Kidney (tissue), 14 donors: ENCODE measurements around the gene AKAP6. TPM values are rescaled to one million over a fixed set of nuclear protein-coding genes. Genes with fewer than 3 reads are reported as not detected.

Experiments used
- DNase-seq, 5 donors: peaks; one replicate each; pipeline ENCODE4 v3.0.0-alpha.2; 2013 to 2020
- FAIRE-seq: peaks from 2 replicates; lab custom pipeline; 2012; peaks lifted over from hg19 to GRCh38; lab: Jason Lieb, UNC
- H3K27ac ChIP-seq, 2 donors: one replicate each; pipeline ENCODE4 v1.7.0; 2013; ENCODE audit warnings: low read depth in 2 of 2, low read length in 2 of 2, inconsistent platforms in 1 of 2
- H3K27me3 ChIP-seq: one replicate; pipeline ENCODE4 v1.7.1; 2013; ENCODE audit warnings: low read length, inconsistent platforms; ENCODE audit not compliant: control insufficient read depth, insufficient read depth
- H3K36me3 ChIP-seq, 3 donors: one replicate each; pipeline versions ENCODE4 v1.7.0 to v1.7.1; 2013; ENCODE audit warnings: low read length in 3 of 3, control low read depth in 1 of 3, inconsistent platforms in 1 of 3; ENCODE audit not compliant: insufficient read depth in 3 of 3, control insufficient read depth in 2 of 3
- H3K4me1 ChIP-seq, 3 donors: one replicate each; pipeline versions ENCODE4 v1.7.0 to v1.7.1; 2013; ENCODE audit warnings: low read length in 3 of 3, inconsistent platforms in 1 of 3, low read depth in 1 of 3; ENCODE audit not compliant: control insufficient read depth in 2 of 3, insufficient read depth in 2 of 3
- H3K4me3 ChIP-seq, 3 donors: one replicate each; pipeline versions ENCODE4 v1.7.0 to v1.8.1; 2013; ENCODE audit warnings: low read length in 3 of 3, control low read depth in 1 of 3, inconsistent platforms in 1 of 3
- H3K9ac ChIP-seq, 3 donors: one replicate each; pipeline versions ENCODE4 v1.7.0 to v1.7.1; 2013; ENCODE audit warnings: low read length in 3 of 3, control low read depth in 1 of 3, inconsistent platforms in 1 of 3
- H3K9me3 ChIP-seq, 3 donors: one replicate each; pipeline versions ENCODE4 v1.7.0 to v1.7.1; 2013; ENCODE audit warnings: low read length in 3 of 3, control low read depth in 1 of 3, inconsistent platforms in 1 of 3; ENCODE audit not compliant: control insufficient read depth in 2 of 3, insufficient read depth in 1 of 3
- intact Hi-C: fragments of 100-400 bp; cut with DNase I; formaldehyde crosslinking; loops from one replicate; pipeline ENCODE4 v1.11.1; 2022
- polyA plus RNA-seq: library from polyadenylated mRNA; stranded (reverse); fragments of 350-450 nt; fragmentation: Illumina TruSeq; extraction: RNeasy Lipid Tissue Mini Kit (QIAGEN cat#74804); gene quantifications from one replicate; pipeline ENCODE4 v1.2.3, GENCODE V29; 2014; ENCODE audit warnings: low read depth, low replicate concordance; ENCODE audit not compliant: insufficient read depth
- total RNA-seq: library from RNA; stranded (reverse); fragmentation: NEBNext Ultra II Directional; extraction: Animal tissue kit (Norgen Biotek cat#: 25700); gene quantifications from one replicate; pipeline ENCODE4 v1.2.1, GENCODE V29; 2021
- TF ChIP-seq, protein P1 (sequence below): IDR thresholded peaks from 3 replicates; pipeline ENCODE4 v1.5.1; 2012; ENCODE audit warnings: mild to moderate bottlenecking, moderate library complexity, borderline replicate concordance; ENCODE audit not compliant: insufficient read depth; ENCODE audit errors: extremely low read depth
- donor health status: control.
- donor health status: control.
- donor health status: control.
- donor health status: control.
- donor health status: control.
- donor health status: DM: yes; HTN: yes; CAD: no.
- donor health status: Normal renal cell carcinoma (clear cell type).

AKAP6 gene
- total and polyA plus RNA-seq, 2 donors from 2014 or later, result 0.92 to 10.5 TPM

DNA sequence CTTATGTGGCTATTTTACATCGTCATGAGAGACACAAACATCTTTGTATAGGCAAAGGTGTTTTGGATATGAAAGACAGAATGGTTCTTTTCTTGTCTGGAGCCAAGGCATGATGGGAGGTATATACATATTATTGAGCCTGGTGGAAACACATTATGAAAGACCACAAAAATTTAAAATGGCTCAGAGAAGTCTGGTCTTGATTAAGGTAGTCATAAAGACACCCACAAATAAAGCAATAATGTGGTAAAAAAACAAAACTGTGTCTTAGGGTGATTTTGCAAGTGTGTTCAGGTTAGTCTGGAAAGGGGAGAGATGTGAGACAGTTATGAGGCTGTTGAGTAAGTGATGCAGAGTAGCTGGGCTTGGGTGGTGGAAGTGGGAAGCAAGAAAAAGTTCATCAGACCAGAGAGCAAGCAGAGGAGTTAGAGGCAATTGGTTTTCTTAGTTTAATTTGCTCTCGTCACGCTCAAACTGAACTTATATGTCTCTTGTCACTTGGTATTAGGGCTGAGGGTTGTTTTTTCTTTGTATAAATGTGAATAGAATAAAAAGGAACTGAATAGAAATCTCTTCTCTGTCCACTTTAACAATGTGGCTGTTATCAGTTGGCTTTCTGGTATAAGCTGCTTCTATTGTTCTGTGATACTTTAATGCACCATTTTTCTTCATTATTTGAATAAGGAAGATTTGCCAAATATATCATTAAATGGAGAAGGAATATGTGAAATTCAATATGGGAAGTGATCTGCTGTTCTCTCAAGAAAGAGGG lies 115.0 kb downstream of the AKAP6 start:
- no peaks in the 10 kb centered on the region for H3K36me3 ChIP-seq
- FAIRE-seq (no peak), DNase-seq (no peak)
- no peaks in the 10 kb centered on the region for H3K27me3 ChIP-seq
- TF ChIP-seq, protein P1, sequence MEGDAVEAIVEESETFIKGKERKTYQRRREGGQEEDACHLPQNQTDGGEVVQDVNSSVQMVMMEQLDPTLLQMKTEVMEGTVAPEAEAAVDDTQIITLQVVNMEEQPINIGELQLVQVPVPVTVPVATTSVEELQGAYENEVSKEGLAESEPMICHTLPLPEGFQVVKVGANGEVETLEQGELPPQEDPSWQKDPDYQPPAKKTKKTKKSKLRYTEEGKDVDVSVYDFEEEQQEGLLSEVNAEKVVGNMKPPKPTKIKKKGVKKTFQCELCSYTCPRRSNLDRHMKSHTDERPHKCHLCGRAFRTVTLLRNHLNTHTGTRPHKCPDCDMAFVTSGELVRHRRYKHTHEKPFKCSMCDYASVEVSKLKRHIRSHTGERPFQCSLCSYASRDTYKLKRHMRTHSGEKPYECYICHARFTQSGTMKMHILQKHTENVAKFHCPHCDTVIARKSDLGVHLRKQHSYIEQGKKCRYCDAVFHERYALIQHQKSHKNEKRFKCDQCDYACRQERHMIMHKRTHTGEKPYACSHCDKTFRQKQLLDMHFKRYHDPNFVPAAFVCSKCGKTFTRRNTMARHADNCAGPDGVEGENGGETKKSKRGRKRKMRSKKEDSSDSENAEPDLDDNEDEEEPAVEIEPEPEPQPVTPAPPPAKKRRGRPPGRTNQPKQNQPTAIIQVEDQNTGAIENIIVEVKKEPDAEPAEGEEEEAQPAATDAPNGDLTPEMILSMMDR, result no peak
- H3K4me1 ChIP-seq, result no peaks in the 10 kb centered on the region
- intact Hi-C loops, result no loop called here
- H3K27ac ChIP-seq, result no peak overlapping the region
- H3K9ac ChIP-seq, result no peak overlapping the region
- H3K9me3 ChIP-seq, result no peaks in the 10 kb centered on the region
- H3K4me3 ChIP-seq, result no peak overlapping the region

DNA sequence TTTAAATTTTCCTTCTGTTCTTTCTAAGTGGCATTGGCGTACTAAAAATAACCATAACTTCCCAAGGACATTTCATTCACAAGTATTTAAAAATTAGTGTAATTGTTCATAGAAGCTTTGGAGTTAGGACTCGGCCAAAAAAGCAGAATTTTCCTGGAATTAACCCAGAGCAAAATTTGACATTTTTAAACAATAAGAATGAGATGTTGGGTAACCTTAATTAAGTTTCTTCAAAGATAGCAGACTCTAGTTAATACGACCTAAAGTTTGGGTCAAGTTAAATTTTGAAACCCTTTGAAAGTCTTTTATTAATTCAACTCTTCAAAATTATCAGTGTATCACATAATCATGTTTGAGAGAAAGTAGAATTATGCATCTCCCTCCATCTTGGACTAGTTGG lies 118.3 kb downstream of the AKAP6 start:
- Histone ChIP-seq H3K36me3 (no peaks in the 10 kb centered on the region), H3K9me3 (no peaks in the 10 kb centered on the region), H3K27me3 (no peaks in the 10 kb centered on the region), H3K4me1 (no peaks in the 10 kb centered on the region), H3K9ac (no peak overlapping the region), H3K4me3 (no peak overlapping the region), H3K27ac (no peak overlapping the region)
- DNase-seq (no peak), FAIRE-seq (no peak)
- intact Hi-C loops, result no loop called here
- TF ChIP-seq, protein P1, result no peak

DNA sequence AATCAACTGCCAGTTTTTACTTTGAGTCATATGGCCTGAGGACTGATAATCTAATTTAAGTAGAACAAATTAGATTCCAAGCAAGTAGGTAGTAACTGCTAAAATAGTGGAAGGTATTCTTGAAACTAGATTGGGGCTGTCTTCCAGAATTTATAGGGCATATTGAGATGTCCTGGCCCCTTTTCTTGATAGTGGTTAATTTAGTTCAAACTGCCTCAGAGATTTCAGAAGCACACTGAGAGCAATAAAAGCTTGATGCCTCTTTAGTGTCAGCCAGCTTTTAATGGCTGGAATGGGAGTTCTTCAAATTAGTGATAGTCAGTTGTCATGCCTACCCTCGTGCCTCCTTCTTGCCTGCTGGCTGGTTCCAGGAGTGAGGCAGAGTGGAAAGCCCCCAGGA lies 120.5 kb downstream of the AKAP6 start:
- TF ChIP-seq, protein P1, result no peak
- DNase-seq (no peak), FAIRE-seq (no peak)
- Histone ChIP-seq H3K36me3 (no peaks in the 10 kb centered on the region), H3K27ac (no peak overlapping the region), H3K9me3 (no peaks in the 10 kb centered on the region), H3K4me3 (no peak overlapping the region), H3K27me3 (no peaks in the 10 kb centered on the region), H3K4me1 (no peaks in the 10 kb centered on the region), H3K9ac (no peak overlapping the region)
- intact Hi-C loops, result no loop called here
